NK-92 (cell line): ENCODE measurements around the gene OTUB2.

Source experiments
- DNase-seq: peaks from one replicate; lab custom pipeline; 2025; ENCODE audit not compliant: unreplicated experiment; lab: John Stamatoyannopoulos, UW

OTUB2 gene

GRCh38 chr14:93996130-93996695 is 29.9 kb upstream of the OTUB2 start:
- DNase-seq = no peak

GRCh38 chr14:93997082-93997481 is 29.1 kb upstream of the OTUB2 start, which contains the start of gene CCDC197:
CCDC197 (plus strand) TSS chr14:93997301; CDS start chr14:93998132, 831 bp downstream.
- DNase-seq = no peak

GRCh38 chr14:93997916-93998870 is 27.9 kb upstream of the OTUB2 start:
- DNase-seq = no peak

DNA sequence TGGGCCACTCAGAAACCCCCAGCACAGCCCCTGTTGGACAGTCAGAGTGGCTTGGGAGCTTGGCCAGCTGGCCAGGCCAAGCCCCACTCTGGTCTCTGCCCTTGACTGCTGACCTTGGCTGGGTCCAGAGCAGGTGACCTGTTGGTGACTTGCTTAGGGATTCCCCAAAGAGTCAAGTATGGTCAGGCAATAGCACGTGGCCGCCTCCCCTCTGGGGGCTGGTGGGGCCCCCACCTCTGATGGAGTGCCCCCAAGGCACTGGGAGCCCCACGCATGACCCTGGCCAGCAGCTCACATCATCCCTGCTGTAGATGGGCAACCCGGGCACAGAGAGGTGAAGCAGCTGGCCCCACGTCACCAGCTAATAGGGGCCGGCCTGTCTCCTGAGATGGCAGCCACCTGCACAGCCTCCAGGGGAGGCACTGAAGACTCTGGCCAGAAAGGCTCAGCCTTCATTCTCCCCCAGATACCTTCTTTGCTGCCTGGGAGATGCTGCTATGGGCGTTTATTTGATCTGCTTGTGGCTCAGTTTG is 27.2 kb upstream of the OTUB2 start:
- no peak for DNase-seq

GRCh38 chr14:93999573-93999972 is 26.6 kb upstream of the OTUB2 start:
- no peak for DNase-seq

GRCh38 chr14:94000267-94000666 is 25.9 kb upstream of the OTUB2 start:
- no peak for DNase-seq

GRCh38 chr14:94001016-94001415 is 25.1 kb upstream of the OTUB2 start:
- DNase-seq = no peak

DNA sequence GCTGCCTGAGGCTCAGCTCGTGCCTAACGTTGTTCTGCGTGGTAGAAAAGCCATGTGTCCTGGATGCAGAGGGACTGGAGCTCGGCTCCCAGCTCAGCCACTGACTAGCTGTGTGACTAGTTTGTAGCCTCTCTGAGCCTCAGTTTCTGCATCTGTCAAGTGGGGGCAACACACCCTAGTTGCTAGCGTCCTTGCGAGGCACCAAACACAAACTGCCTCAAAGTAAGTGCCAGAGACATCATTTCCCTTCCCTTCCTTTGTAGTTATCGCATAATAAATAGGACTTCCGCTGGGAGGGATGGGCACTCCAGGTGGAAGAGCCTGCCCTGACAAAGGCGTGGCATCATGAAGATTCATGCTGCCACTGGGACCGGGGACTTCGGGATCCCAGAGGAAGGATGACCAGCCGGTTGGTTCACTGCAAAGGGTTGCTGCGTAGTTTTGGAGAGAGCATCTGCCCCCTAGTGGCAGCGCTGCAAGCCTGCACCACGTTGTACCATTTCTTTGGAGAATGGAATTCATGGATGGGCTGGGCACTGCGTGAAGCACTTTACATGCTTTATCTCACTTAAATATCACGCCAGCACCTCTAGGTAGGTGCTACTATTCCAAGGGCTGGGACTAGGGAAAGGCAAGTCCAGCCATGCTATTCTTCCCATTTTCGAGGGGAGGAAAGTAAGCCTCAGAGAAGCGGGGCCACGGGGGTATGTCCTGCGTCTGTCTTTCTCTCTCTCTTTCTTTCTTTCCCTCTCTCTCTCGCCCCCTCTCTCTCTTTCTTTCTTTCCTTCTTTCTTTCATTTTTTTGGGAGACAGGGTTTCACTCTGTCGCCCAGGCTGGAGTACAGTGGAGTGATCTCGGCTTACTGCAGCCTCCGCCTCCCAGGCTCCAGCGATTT is 24.4 kb upstream of the OTUB2 start:
- no peak for DNase-seq

GRCh38 chr14:94003397-94003796 is 22.7 kb upstream of the OTUB2 start:
- DNase-seq = no peak

- no peak for DNase-seq
These were observed 22.1 kb upstream of the OTUB2 start for GRCh38 chr14:94004015-94004414.

DNA sequence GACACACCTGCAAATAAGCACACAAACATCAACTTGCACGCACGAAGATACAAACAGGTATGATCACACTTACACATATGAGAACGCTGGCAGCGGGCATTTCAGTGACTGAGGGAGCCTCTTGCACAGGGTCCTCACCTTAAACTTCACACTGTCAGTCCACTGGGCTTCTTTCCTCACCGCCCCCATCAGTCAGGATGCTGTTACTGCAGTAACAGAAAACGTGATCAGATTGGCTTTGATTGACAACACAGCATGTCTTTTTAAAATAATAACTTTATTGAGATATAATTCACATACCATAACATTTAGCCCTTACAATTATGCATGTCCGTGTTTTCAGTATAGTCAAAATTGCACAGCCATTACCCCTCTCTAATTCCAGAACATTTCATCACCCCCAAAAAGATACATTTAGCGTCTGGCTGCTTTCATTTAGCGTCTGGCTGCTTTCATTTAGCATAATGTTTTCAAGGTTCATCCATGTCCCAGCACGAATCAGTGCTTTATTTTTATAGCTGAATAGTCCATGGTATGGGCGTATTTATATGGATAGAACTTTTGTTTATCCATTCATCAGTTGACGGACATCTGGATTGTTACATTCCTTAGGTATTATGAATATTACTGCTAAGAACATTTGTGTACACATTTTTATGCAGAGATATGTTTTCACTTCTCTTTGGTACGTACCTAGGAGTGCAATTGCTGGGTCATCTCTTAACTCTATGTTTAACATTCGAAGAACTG is 20.6 kb upstream of the OTUB2 start:
- DNase-seq = no peak

DNA sequence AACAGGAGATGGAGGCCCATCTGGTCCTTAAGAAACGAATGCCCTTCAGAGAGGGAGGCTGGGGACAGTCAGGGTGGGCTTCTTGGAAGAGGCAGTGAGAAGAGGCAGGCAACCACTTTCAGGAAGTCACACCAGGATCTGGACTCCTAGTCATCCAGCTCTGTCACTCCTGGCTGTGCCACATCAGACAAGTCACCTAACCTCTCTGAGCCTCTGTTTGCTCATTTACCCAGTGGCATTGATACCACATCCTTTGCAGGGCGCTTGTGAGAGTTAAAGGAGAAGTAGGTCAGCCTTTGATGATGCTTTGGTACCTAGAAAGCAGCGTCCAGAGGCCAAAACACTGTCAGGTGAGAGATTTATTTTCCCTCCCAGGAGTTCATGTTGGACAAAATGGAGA is 17.9 kb upstream of the OTUB2 start:
- DNase-seq = no peak

GRCh38 chr14:94009767-94010166 is 16.4 kb upstream of the OTUB2 start:
- no peak for DNase-seq

- DNase-seq = no peak
These were observed 15.5 kb upstream of the OTUB2 start for GRCh38 chr14:94010625-94011024.

- no peak for DNase-seq
These were observed 14.3 kb upstream of the OTUB2 start for GRCh38 chr14:94011795-94012194.

- DNase-seq = no peak
These were observed 11.8 kb upstream of the OTUB2 start for GRCh38 chr14:94014382-94014781.

- no peak for DNase-seq
These were observed 10.9 kb upstream of the OTUB2 start for GRCh38 chr14:94015223-94015622.

- no peak for DNase-seq
These were observed 9.6 kb upstream of the OTUB2 start for GRCh38 chr14:94016446-94016976.

GRCh38 chr14:94018308-94018707 is 7.8 kb upstream of the OTUB2 start:
- DNase-seq = no peak

DNA sequence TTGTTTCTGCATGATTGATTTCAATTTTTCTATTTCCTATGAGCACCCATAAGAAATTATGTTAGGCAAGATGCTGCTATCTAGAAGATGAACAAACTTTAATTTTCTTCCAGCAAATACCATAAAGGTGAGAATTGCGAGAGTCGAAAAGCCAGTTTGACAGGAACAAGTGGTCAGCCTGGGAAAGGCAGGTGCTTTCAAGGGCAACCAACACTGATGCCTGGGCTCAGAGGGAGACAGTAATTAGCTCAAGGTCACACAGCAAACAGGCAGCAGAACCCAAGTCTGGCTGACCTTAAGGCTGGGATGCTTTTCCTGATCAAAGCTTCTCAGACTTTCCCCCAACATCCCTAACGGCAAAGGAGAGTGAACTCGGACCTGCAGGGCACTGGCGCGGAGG is 6.8 kb upstream of the OTUB2 start:
- no peak for DNase-seq
